HepG2 (cell line): ENCODE data around the gene SERTAD3. TPM values are rescaled to one million over a fixed set of nuclear protein-coding genes. Genes with fewer than 3 reads are reported as not detected.

Experiments used
- DRAP1 ChIP-seq: IDR thresholded peaks from 2 replicates; pipeline ENCODE4 v1.6.1; 2016; ENCODE audit warnings: missing genetic modification reagents, missing compliant biosample characterization
- HHEX ChIP-seq: IDR thresholded peaks from 2 replicates; pipeline ENCODE4 v1.6.1; 2016; ENCODE audit warnings: control low read depth
- MIXL1 ChIP-seq: IDR thresholded peaks from 2 replicates; pipeline ENCODE4 v1.6.1; 2016
- MXD4 ChIP-seq: IDR thresholded peaks from 2 replicates; pipeline ENCODE4 v1.6.1; 2016; ENCODE audit warnings: mild to moderate bottlenecking, missing biosample characterization, missing genetic modification reagents
- NFIC ChIP-seq: IDR thresholded peaks from 2 replicates; pipeline ENCODE4 v1.6.1; 2012; ENCODE audit warnings: mild to moderate bottlenecking, low read length, inconsistent platforms
- SMAD9 ChIP-seq: sonication (generic); formaldehyde crosslinking; IDR thresholded peaks from 2 replicates; pipeline ENCODE4 v1.5.1; 2020; ENCODE audit warnings: mild to moderate bottlenecking, missing genetic modification reagents
- SPEN ChIP-seq: sonication (generic); formaldehyde crosslinking; IDR thresholded peaks from 2 replicates; pipeline ENCODE4 v1.5.1; 2020; ENCODE audit warnings: low read depth, mild to moderate bottlenecking, missing genetic modification reagents
- TCF7L2 ChIP-seq: IDR thresholded peaks from 2 replicates; pipeline ENCODE4 v1.6.1; 2011; ENCODE audit warnings: mild to moderate bottlenecking, low read depth, low read length, moderate library complexity
- TMF1 ChIP-seq: sonication (generic); formaldehyde crosslinking; IDR thresholded peaks from 2 replicates; pipeline ENCODE4 v1.8.1; 2022; ENCODE audit warnings: low read depth, missing genetic modification reagents
- ZNF256 ChIP-seq: sonication (generic); formaldehyde crosslinking; conservative IDR thresholded peaks from 2 replicates; pipeline ENCODE4 v1.4.0; 2020; ENCODE audit warnings: missing genetic modification reagents
- ZNF337 ChIP-seq: sonication (generic); formaldehyde crosslinking; IDR thresholded peaks from 2 replicates; pipeline ENCODE4 v1.5.1; 2020; ENCODE audit warnings: missing genetic modification reagents, low read depth, mild to moderate bottlenecking, borderline replicate concordance
- ZNF362 ChIP-seq: sonication (generic); formaldehyde crosslinking; IDR thresholded peaks from 2 replicates; pipeline ENCODE4 v1.4.0; 2020; ENCODE audit warnings: missing genetic modification reagents, mild to moderate bottlenecking, borderline replicate concordance
- ZNF558 ChIP-seq: sonication (generic); formaldehyde crosslinking; IDR thresholded peaks from 2 replicates; pipeline ENCODE4 v1.9.0; 2022; ENCODE audit warnings: mild to moderate bottlenecking, missing genetic modification reagents, borderline replicate concordance
- ZNF747 ChIP-seq: sonication (generic); formaldehyde crosslinking; IDR thresholded peaks from 2 replicates; pipeline ENCODE4 v1.8.1; 2023; ENCODE audit warnings: missing genetic modification reagents, mild to moderate bottlenecking, borderline replicate concordance
- polyA plus RNA-seq, 8 experiments: library from polyadenylated mRNA; depleted of rRNA in 3 of 8; stranded (reverse) in 7 of 8; unstranded in 1 of 8; fragments of >200 nt; fragmentation: Illumina TruSeq in 4 of 8; extraction: Trizol in 4 of 8; gene quantifications; 2 replicates each; pipeline versions ENCODE4 v1.2.1 to v1.2.3, GENCODE V29; 2011 to 2016; ENCODE audit warnings: low read depth in 4 of 8, missing spikeins in 1 of 8, mixed read lengths in 1 of 8; ENCODE audit not compliant: insufficient read depth in 1 of 8
- total RNA-seq, 5 experiments: library from RNA; depleted of rRNA; stranded (reverse); fragments of >200 nt; fragmentation: Illumina TruSeq; extraction: Trizol; gene quantifications; 2 replicates each; pipeline ENCODE4 v1.2.3, GENCODE V29; 2016; ENCODE audit warnings: low read depth in 1 of 5
- TF ChIP-seq, protein P1 (sequence below), 2 experiments: sonication (generic) in 1 of 2; formaldehyde crosslinking in 1 of 2; IDR thresholded peaks; 2 replicates each; pipeline versions ENCODE4 v1.6.1 to v1.9.0; 2014 to 2022; ENCODE audit warnings: antibody characterized with exemption in 1 of 2, borderline replicate concordance in 1 of 2, inconsistent platforms in 1 of 2, low read depth in 1 of 2, missing genetic modification reagents in 1 of 2
- TF ChIP-seq, protein P2 (sequence below): sonication (generic); formaldehyde crosslinking; IDR thresholded peaks from 2 replicates; pipeline ENCODE4 v1.9.0; 2021; ENCODE audit warnings: missing genetic modification reagents, borderline replicate concordance
- TF ChIP-seq, protein P3 (sequence below): sonication (generic); formaldehyde crosslinking; IDR thresholded peaks from 2 replicates; pipeline ENCODE4 v1.4.0; 2020; ENCODE audit warnings: mild to moderate bottlenecking, low read depth, missing genetic modification reagents

Gene SERTAD3
- total and polyA plus RNA-seq, 2 of the 13 experiments (the other 11 are each of a cell fraction or from before 2014, with no cell fraction given), result 9.6 to 16.9 TPM

DNA sequence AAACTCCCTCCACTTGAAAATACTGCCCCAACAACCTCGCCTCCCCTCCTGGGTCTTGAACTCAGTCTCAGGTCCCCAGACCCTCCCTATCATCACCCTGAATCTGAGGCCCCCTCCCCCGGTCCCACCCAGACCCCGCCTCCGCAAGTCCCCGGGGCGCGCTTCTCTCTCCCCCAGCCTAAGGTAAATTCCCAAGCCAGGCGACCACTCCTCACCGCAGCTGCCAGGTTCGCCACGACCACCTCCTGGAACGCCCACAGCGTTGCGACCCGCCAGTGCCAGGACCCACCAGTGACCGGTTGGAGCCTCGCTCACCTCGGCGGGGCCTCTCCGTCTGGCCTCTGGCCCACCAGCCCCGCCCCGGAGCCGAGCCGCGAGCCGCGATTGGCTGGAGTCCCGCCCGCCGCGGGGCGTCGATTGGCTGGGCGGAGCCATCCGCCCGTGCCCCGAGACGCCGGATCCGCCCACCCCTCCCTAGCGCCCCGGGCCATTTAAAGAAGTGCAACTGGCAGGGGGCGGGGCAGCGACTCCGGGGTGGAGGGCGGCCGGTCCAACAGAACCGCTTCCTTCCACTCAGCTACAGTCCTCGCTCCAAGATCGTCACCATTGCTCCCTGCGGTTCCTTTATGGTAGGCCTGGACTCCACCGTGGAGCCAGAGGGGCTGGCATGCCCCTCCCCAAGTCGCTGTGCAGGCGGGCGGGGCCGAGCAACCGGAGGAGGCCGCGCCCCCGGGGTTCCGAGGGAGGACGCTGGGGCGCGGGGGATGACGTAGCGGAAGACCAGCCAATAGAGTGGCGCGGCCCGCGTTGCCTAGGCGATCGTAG is at the start of gene SERTAD3 (continued):
- TF ChIP-seq, protein P1, sequence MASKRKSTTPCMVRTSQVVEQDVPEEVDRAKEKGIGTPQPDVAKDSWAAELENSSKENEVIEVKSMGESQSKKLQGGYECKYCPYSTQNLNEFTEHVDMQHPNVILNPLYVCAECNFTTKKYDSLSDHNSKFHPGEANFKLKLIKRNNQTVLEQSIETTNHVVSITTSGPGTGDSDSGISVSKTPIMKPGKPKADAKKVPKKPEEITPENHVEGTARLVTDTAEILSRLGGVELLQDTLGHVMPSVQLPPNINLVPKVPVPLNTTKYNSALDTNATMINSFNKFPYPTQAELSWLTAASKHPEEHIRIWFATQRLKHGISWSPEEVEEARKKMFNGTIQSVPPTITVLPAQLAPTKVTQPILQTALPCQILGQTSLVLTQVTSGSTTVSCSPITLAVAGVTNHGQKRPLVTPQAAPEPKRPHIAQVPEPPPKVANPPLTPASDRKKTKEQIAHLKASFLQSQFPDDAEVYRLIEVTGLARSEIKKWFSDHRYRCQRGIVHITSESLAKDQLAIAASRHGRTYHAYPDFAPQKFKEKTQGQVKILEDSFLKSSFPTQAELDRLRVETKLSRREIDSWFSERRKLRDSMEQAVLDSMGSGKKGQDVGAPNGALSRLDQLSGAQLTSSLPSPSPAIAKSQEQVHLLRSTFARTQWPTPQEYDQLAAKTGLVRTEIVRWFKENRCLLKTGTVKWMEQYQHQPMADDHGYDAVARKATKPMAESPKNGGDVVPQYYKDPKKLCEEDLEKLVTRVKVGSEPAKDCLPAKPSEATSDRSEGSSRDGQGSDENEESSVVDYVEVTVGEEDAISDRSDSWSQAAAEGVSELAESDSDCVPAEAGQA (IDR thresholded peaks at IDR 0.05; ENCODE audit: low read depth), result no peak; the same call in 1 of the 2 replicates
- TF ChIP-seq, protein P1 (CRISPR knock-in tag; IDR thresholded peaks at IDR 0.05; ENCODE audit: borderline replicate concordance), result no peak
- no peak for TF ChIP-seq ZNF256 (CRISPR knock-in tag)
- TF ChIP-seq ZNF747 (CRISPR knock-in tag), result no peak; the same call in 1 of the 2 replicates
- TF ChIP-seq MXD4 (CRISPR knock-in tag), result peak; percentile 84; the same call in 1 of the 2 replicates
- no peak; the same call in 1 of the 2 replicates for TF ChIP-seq TMF1 (CRISPR knock-in tag)
- no peak; the same call in 1 of the 2 replicates for TF ChIP-seq ZNF558 (CRISPR knock-in tag)
- TF ChIP-seq, protein P2, sequence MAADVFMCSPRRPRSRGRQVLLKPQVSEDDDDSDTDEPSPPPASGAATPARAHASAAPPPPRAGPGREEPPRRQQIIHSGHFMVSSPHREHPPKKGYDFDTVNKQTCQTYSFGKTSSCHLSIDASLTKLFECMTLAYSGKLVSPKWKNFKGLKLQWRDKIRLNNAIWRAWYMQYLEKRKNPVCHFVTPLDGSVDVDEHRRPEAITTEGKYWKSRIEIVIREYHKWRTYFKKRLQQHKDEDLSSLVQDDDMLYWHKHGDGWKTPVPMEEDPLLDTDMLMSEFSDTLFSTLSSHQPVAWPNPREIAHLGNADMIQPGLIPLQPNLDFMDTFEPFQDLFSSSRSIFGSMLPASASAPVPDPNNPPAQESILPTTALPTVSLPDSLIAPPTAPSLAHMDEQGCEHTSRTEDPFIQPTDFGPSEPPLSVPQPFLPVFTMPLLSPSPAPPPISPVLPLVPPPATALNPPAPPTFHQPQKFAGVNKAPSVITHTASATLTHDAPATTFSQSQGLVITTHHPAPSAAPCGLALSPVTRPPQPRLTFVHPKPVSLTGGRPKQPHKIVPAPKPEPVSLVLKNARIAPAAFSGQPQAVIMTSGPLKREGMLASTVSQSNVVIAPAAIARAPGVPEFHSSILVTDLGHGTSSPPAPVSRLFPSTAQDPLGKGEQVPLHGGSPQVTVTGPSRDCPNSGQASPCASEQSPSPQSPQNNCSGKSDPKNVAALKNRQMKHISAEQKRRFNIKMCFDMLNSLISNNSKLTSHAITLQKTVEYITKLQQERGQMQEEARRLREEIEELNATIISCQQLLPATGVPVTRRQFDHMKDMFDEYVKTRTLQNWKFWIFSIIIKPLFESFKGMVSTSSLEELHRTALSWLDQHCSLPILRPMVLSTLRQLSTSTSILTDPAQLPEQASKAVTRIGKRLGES (CRISPR knock-in tag), result no peak
- no peak for TF ChIP-seq MIXL1 (CRISPR knock-in tag)
- TF ChIP-seq ZNF337 (CRISPR knock-in tag), result no peak
- no peak for TF ChIP-seq NFIC
- no peak for TF ChIP-seq HHEX
- peak; percentile 87 for TF ChIP-seq DRAP1 (CRISPR knock-in tag)
- TF ChIP-seq, protein P3, sequence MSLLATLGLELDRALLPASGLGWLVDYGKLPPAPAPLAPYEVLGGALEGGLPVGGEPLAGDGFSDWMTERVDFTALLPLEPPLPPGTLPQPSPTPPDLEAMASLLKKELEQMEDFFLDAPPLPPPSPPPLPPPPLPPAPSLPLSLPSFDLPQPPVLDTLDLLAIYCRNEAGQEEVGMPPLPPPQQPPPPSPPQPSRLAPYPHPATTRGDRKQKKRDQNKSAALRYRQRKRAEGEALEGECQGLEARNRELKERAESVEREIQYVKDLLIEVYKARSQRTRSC (CRISPR knock-in tag), result no peak
- TF ChIP-seq SPEN (CRISPR knock-in tag), result peak; percentile 65; the same call in 1 of the 2 replicates
- TF ChIP-seq SMAD9 (CRISPR knock-in tag), result no peak
- no peak for TF ChIP-seq TCF7L2
- no peak for TF ChIP-seq ZNF362
